Left lobe of liver (tissue), 2 donors: ENCODE data around the gene JMJD8. TPM values are rescaled to one million over a fixed set of nuclear protein-coding genes. Genes with fewer than 3 reads are reported as not detected.
"Not testable (repeated sequence)": the region's sequence is repeated elsewhere in the genome, so short reads cannot be mapped to it uniquely, and the experiment has no call there.

ENCODE experiments used
- ATAC-seq: fragments of 200-7000 bp; cut with Tn5 transposase; one replicate; pipeline ENCODE4 v1.9.1; 2020; ENCODE audit warnings: mild to moderate bottlenecking, moderate library complexity
- DNase-seq: peaks from one replicate; pipeline ENCODE4 v3.0.0-alpha.2; 2020; ENCODE audit warnings: low spot score
- total RNA-seq: library from RNA; stranded (reverse); gene quantifications from one replicate; pipeline ENCODE4 v1.2.1, GENCODE V29; 2021
- donor health status: DM: no; HTN: no; CAD: no; lungs with moderate emphysema.
- donor health status: DM: no; HTN: yes; CAD: no.

The JMJD8 gene
- total RNA-seq, 1 donor from 2014 or later, result 40.5 TPM

DNA sequence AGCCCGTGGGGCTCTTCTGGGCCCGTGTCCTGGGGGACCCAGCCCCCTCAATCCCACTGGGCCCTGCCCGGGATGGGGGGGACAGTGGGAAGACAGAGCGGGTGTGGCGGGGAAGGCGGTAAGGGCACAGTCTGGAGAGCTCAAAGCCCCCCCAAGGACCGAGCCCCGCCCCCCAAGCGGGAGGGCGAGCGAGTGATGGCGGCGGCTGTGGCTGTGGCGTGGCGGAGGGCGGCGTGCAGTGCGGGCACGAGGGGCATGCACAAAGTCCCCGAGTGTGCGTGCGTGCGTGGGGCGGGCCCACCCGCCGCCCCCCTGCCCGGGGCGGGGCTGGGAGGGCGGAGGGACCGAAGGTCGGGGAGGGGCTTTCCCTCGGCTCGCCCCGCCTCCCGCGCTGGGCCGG, 9.6 kb upstream of the JMJD8 start:
- DNase-seq (no peak), ATAC-seq (no peak)

- DNase-seq, result no peak
- no peak for ATAC-seq
Observed at GRCh38 chr16:693364-693763, 9.2 kb upstream of the JMJD8 start.

GRCh38 chr16:692356-693108, 8.4 kb upstream of the JMJD8 start:
- no peak for ATAC-seq

DNA sequence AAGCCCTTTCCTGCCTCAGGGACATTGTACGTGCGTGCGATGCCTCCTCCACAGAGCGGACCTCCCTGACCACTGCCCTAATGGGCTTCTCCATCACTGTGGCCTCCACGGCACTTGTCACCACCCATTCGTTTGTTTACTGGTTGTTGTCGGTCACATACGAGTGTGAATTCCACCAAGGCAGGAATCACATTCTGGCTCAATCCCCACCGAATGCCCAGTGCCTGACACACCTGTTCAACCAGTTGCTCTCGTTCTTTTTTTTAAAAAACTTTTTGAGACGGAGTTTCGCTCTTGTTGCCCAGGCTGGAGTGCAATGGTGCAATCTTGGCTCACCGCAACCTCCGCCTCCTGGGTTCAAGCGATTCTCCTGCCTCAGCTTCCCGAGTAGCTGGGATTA, 7.1 kb upstream of the JMJD8 start:
- ATAC-seq, DNase-seq: not testable (repeated sequence)

More at GRCh38 chr16:692356-693108, 8.4 kb upstream of the JMJD8 start:
- DNase-seq, result no peak

- ATAC-seq (no peak), DNase-seq (no peak)
Observed at GRCh38 chr16:689175-689897, 5.2 kb upstream of the JMJD8 start.

GRCh38 chr16:687499-687898, 3.4 kb upstream of the JMJD8 start:
- ATAC-seq (no peak), DNase-seq (no peak)

- no peak for ATAC-seq
- DNase-seq, result no peak
Observed at GRCh38 chr16:686459-687260, 2.5 kb upstream of the JMJD8 start.

DNA sequence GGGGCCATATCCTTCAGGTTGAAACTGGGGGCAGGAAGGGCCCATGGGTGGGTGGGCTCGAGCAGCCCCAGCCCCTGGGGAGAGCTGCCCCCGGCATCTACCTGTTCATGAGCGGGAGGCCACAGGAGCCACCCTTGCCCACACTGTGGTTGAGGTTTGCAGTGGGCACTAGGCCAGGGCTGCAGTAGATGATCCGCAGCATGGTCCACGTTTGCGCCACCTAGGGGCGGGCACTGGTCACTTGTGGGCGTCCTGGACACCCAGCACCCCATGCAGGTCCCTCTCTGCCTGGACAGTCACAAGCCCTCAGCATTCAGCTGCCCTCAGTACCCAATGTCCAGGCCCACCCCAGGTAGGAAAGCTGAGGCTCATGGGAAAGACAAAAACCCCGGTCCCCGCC, 1.8 kb upstream of the JMJD8 start:
- ATAC-seq (peak; percentile 8), DNase-seq (peak; percentile 65)

DNA sequence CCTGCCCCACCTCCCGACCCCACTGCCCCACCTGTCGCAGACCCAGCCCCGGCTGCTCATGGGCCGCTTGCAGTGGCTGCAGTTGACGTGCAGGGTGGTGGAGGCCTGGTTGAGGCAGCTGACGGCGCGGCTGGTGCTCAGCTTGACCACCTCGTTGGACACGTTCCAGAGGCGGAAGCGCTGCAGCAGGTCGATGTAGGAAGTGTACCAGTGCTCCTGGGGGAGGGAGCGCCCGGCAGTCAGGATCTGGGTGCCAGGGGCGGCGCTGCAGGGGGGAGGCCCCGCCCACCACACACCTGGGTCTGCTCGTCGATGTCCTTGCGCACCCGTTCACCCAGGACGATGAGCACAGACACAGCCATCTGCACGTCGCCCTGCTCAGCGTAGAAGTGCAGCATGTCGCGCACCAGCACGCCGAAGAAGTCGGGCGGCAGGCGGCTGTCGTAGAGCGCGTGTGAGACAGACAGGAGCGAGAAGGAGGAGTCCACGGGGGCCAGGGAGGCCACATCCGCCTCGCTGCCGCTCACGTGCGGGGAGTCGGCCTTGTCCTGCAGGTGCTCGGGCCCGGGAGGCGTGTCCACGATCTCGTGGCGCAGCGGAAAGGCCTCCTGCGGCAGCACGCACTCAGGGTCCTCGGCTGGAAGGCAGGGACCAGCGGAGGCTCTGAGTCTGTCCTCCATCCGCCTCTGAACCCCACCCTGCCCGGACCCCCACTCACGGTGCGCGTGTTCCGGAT, 995 bp upstream of the JMJD8 start:
- DNase-seq (peak; percentile 65), ATAC-seq (no peak)

DNA sequence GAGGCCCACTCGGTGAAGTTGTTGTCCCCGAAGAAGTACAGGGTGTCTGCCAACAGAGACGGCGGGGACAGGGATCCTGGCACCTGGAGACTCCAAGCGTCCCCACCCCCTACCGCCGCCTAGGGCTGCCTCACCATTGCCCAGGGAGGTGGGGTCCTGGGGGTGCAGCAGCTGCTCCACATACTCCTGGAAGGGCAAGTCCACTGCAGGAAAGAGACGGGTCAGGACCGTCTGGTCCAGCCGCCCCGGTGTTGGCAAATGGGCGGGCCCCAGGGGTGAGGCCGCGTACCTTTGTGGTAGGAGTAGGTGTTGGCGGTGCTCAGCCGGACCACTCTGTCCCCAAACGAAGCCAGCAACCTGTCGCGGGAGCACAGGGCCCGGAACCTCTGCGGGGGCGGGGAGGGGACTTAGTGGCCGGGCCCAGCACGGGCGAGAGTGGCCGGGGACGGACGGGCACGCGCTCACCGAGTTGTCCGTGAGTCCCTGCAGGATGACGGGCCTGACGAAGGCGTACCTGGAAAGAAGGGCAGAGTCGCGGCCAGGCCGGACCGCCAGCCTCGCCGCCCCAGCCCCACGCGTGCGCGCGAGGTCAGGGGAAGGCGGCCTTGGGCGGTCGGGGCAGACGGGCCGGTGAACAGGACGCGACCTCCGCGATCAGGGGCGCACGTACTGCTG, 601 bp downstream of the JMJD8 start:
- DNase-seq (no peak), ATAC-seq (no peak)

GRCh38 chr16:682493-683395, 1.4 kb downstream of the JMJD8 start:
- ATAC-seq, result no peak
- no peak for DNase-seq

- no peak for DNase-seq
- no peak for ATAC-seq
Observed at GRCh38 chr16:681746-682427, 2.2 kb downstream of the JMJD8 start.

DNA sequence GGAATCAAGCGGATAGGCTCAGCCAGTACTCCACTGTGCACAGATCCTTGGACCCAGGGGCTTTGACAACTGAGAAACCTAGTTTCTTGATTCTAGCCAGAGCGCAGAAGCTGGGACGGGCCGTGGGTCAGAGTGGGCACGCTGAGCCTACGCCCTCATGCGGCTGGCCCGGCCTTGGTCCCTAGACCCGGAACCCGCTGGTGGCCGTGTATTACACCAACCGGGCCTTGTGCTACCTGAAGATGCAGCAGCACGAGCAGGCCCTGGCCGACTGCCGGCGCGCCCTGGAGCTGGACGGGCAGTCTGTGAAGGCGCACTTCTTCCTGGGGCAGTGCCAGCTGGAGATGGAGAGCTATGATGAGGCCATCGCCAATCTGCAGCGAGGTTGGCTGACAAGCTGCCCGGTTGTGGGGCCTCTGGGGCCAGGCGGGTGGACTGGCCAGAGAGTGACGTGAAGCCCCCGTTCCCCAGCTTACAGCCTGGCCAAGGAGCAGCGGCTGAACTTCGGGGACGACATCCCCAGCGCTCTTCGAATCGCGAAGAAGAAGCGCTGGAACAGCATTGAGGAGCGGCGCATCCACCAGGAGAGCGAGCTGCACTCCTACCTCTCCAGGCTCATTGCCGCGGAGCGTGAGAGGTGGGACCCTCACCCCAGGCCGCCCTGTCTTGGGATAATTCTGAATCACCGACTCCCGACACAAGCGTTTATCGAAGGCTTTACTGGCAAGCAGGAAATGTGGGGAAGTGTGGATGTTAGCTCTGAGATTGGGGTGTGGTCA, 3.0 kb downstream of the JMJD8 start:
- ATAC-seq, result no peak
- DNase-seq, result peak; percentile 73

DNA sequence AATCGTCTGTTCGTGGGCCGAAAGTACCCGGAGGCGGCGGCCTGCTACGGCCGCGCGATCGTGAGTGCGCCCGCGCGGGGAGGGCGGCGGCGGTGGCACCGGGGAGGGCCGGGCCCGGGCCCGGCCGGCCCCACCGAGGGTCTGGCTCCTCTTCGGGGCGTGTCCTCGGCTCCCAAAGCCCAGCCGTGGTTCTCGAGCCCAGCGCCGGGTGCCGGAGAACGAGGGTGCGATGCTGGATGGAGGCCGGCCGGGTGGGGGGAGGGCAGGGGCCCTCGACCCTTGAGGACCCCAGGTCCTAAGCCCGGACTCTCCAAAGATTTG, 3.5 kb downstream of the JMJD8 start:
- DNase-seq, result no peak
- ATAC-seq, result no peak

DNA sequence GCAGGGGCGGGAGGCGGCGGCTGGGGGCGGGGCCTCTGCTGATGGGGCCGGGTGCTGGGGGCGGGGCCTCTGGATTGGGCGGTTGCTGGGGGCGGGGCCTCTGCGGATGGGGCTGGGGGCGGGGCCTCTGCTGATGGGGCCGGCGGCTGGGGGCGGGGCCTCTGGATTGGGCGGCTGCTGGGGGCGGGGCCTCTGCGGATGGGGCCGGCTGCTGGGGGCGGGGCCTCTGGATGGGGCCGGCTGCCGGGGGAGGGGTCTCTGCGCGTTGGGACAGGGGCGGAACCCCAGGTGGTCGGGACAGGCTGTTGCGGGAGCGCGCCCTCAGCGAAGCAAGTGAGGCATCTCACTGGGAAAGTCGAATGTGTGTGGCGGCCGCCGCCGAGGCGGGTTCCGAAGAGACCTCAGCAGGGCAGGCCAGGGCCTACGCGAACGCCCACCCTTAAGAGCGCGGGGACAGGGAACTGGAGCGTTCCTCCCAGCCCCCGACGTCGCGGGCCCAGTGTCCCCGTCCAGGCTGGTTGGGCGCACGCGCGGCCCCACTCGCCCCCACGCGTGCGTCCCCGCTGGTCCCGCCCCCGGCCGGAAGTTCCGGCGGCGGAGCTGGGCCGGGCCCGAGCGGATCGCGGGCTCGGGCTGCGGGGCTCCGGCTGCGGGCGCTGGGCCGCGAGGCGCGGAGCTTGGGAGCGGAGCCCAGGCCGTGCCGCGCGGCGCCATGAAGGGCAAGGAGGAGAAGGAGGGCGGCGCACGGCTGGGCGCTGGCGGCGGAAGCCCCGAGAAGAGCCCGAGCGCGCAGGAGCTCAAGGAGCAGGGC, 4.1 kb downstream of the JMJD8 start, which contains the start of gene STUB1:
Gene STUB1, plus strand, starts transcription at position 597 of the 811 bp plus-strand sequence. Its CDS starts 116 bp downstream, at position 713.
- ATAC-seq, result peak; percentile 73
- peak; percentile 92 for DNase-seq

DNA sequence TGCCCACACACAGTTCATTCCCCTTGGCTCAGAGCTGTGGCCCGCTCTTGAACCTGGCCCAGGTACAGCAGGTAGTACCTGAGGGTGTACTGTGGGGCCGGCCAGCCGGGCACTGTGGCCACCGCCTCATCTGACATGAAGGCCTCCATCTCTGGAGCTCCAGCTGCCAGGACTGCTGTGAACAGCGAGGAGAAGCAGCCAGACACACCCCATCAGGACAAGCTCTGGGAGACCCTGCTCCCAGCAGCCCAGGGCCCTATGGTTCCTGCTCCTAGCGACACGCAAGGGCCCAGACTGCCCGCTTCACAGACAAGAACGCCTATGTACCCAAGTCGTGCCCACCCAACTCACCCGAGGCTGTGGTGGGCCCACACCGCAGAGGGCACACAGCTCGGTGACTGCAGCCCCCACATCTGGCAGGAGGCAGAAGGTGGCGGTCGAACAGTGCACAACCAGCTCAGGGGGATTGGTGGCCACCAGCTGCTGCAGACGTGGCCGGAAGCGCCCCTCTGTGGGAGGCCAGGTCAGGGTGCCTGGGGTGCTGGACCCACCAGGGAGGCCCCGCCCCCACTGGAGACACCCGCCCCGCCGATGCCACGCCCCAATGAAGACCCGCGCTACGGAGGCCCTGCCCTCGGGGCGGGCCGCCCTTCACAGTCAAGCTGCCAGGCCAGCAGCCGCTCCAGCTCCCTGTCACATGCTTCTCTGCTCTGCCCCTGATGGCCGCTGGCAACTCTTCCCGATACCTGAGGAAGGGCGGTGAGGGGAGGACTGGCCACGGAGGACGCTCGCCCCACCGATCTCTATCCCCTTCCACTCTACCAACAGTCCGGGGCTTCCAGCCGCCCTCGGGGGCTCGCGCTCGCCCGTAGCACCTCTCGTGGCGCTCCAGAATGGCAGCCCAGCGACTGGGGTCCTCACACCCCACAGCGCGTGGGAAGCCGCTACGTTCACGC, 5.0 kb downstream of the JMJD8 start:
- DNase-seq, result peak; percentile 84
- ATAC-seq, result peak; percentile 39
